HepG2 (cell line): ENCODE results near the gene ATXN2. TPM values are rescaled to one million over a fixed set of nuclear protein-coding genes. Genes with fewer than 3 reads are reported as not detected.

Experiments used
- EZH2 ChIP-seq: conservative IDR thresholded peaks from 2 replicates; pipeline ENCODE4 v1.6.1; 2012; ENCODE audit warnings: mild to moderate bottlenecking, low read depth, low read length, moderate library complexity
- HES4 ChIP-seq: sonication (generic); formaldehyde crosslinking; IDR thresholded peaks from 2 replicates; pipeline ENCODE4 v1.9.0; 2021; ENCODE audit warnings: mild to moderate bottlenecking, missing genetic modification reagents, borderline replicate concordance
- HMGA1 ChIP-seq: sonication (generic); formaldehyde crosslinking; conservative IDR thresholded peaks from 2 replicates; pipeline ENCODE4 v1.4.0; 2020; ENCODE audit warnings: missing genetic modification reagents
- HNF4A ChIP-seq: sonication (generic); formaldehyde crosslinking; IDR thresholded peaks from 2 replicates; pipeline ENCODE4 v1.4.0; 2020; ENCODE audit warnings: missing genetic modification reagents
- HOXA5 ChIP-seq: sonication (generic); formaldehyde crosslinking; IDR thresholded peaks from 2 replicates; pipeline ENCODE4 v1.4.0; 2020; ENCODE audit warnings: missing genetic modification reagents
- NRL ChIP-seq: sonication (generic); formaldehyde crosslinking; IDR thresholded peaks from 2 replicates; pipeline ENCODE4 v1.5.0; 2020; ENCODE audit warnings: missing genetic modification reagents, mild to moderate bottlenecking, moderate library complexity, borderline replicate concordance
- RCOR2 ChIP-seq: IDR thresholded peaks from 2 replicates; pipeline ENCODE4 v1.6.1; 2016; ENCODE audit warnings: missing biosample characterization, missing genetic modification reagents
- REL ChIP-seq: sonication (generic); formaldehyde crosslinking; conservative IDR thresholded peaks from 2 replicates; pipeline ENCODE4 v1.8.0; 2022; ENCODE audit warnings: mild to moderate bottlenecking, missing genetic modification reagents, moderate library complexity
- RXRB ChIP-seq: IDR thresholded peaks from 2 replicates; pipeline ENCODE4 v1.6.1; 2016; ENCODE audit warnings: borderline replicate concordance, missing genetic modification reagents, missing compliant biosample characterization
- TCF7L2 ChIP-seq: IDR thresholded peaks from 2 replicates; pipeline ENCODE4 v1.6.1; 2011; ENCODE audit warnings: mild to moderate bottlenecking, low read depth, low read length, moderate library complexity
- YEATS4 ChIP-seq: sonication (generic); formaldehyde crosslinking; IDR thresholded peaks from 2 replicates; pipeline ENCODE4 v1.4.0; 2020; ENCODE audit warnings: missing genetic modification reagents, borderline replicate concordance
- ZNF224 ChIP-seq: sonication (generic); formaldehyde crosslinking; IDR thresholded peaks from 2 replicates; pipeline ENCODE4 v1.5.0; 2020; ENCODE audit warnings: mild to moderate bottlenecking, missing genetic modification reagents
- ZNF253 ChIP-seq: sonication (generic); formaldehyde crosslinking; IDR thresholded peaks from 2 replicates; pipeline ENCODE4 v1.8.0; 2022; ENCODE audit warnings: mild to moderate bottlenecking, missing genetic modification reagents, borderline replicate concordance
- ZNF3 ChIP-seq: IDR thresholded peaks from 2 replicates; pipeline ENCODE4 v1.7.0; 2017; ENCODE audit warnings: inconsistent platforms
- ZNF891 ChIP-seq: sonication (generic); formaldehyde crosslinking; IDR thresholded peaks from 2 replicates; pipeline ENCODE4 v1.5.0; 2020; ENCODE audit warnings: mild to moderate bottlenecking, missing genetic modification reagents
- polyA plus RNA-seq, 8 experiments: library from polyadenylated mRNA; depleted of rRNA in 3 of 8; stranded (reverse) in 7 of 8; unstranded in 1 of 8; fragments of >200 nt; fragmentation: Illumina TruSeq in 4 of 8; extraction: Trizol in 4 of 8; gene quantifications; 2 replicates each; pipeline versions ENCODE4 v1.2.1 to v1.2.3, GENCODE V29; 2011 to 2016; ENCODE audit warnings: low read depth in 4 of 8, missing spikeins in 1 of 8, mixed read lengths in 1 of 8; ENCODE audit not compliant: insufficient read depth in 1 of 8
- total RNA-seq, 5 experiments: library from RNA; depleted of rRNA; stranded (reverse); fragments of >200 nt; fragmentation: Illumina TruSeq; extraction: Trizol; gene quantifications; 2 replicates each; pipeline ENCODE4 v1.2.3, GENCODE V29; 2016; ENCODE audit warnings: low read depth in 1 of 5
- TF ChIP-seq, protein P1 (sequence below): sonication (generic); formaldehyde crosslinking; IDR thresholded peaks from 2 replicates; pipeline ENCODE4 v1.4.0; 2020; ENCODE audit warnings: missing genetic modification reagents, mild to moderate bottlenecking, borderline replicate concordance
- TF ChIP-seq, protein P2 (sequence below): sonication (generic); formaldehyde crosslinking; IDR thresholded peaks from 2 replicates; pipeline ENCODE4 v1.4.0; 2020; ENCODE audit warnings: missing genetic modification reagents, borderline replicate concordance
- TF ChIP-seq, protein P3 (sequence below): sonication (generic); formaldehyde crosslinking; IDR thresholded peaks from 2 replicates; pipeline ENCODE4 v1.5.0; 2020; ENCODE audit warnings: missing genetic modification reagents
- TF ChIP-seq, protein P4 (sequence below): sonication (generic); formaldehyde crosslinking; IDR thresholded peaks from 2 replicates; pipeline ENCODE4; 2020; ENCODE audit warnings: missing genetic modification reagents, mild to moderate bottlenecking, borderline replicate concordance
- TF ChIP-seq, protein P5 (sequence below): sonication (generic); formaldehyde crosslinking; IDR thresholded peaks from 2 replicates; pipeline ENCODE4 v1.5.0; 2020; ENCODE audit warnings: mild to moderate bottlenecking, missing genetic modification reagents

The ATXN2 gene
- total and polyA plus RNA-seq, 2 of the 13 experiments (the other 11 are each of a cell fraction or from before 2014, with no cell fraction given) = 18.1 to 27.1 TPM

DNA sequence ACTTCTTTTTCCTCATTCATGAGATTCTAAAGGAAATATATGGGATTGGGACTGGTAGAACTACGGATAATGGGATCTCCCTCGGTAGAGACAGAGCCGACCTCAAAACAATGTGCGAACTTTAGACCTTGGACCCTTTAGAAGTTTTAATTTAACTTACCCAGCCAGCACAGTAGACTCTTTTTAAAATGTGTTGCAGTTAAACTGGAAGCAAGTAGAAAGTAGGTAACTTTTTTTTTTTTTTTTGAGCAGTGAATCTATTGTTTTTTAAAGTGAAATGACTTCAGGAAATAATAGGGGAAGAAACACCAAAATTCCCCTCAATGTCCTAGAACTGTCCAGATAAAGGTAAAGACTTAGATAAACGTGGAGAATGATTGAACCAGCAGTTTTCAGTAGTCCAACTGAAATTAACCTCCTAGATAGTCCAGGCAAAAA lies 1.1 kb upstream of the ATXN2 start (continued):
- TF ChIP-seq, protein P1, sequence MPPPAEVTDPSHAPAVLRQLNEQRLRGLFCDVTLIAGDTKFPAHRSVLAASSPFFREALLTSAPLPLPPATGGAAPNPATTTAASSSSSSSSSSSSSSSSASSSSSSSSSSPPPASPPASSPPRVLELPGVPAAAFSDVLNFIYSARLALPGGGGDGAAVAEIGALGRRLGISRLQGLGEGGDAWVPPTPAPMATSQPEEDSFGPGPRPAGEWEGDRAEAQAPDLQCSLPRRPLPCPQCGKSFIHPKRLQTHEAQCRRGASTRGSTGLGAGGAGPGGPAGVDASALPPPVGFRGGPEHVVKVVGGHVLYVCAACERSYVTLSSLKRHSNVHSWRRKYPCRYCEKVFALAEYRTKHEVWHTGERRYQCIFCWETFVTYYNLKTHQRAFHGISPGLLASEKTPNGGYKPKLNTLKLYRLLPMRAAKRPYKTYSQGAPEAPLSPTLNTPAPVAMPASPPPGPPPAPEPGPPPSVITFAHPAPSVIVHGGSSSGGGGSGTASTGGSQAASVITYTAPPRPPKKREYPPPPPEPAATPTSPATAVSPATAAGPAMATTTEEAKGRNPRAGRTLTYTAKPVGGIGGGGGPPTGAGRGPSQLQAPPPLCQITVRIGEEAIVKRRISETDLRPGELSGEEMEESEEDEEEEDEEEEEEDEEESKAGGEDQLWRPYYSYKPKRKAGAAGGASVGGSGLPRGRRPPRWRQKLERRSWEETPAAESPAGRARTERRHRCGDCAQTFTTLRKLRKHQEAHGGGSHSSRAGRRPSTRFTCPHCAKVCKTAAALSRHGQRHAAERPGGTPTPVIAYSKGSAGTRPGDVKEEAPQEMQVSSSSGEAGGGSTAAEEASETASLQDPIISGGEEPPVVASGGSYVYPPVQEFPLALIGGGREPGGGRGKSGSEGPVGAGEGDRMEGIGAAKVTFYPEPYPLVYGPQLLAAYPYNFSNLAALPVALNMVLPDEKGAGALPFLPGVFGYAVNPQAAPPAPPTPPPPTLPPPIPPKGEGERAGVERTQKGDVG = no peak
- no peak for TF ChIP-seq HOXA5 (CRISPR knock-in tag)
- TF ChIP-seq, protein P2, sequence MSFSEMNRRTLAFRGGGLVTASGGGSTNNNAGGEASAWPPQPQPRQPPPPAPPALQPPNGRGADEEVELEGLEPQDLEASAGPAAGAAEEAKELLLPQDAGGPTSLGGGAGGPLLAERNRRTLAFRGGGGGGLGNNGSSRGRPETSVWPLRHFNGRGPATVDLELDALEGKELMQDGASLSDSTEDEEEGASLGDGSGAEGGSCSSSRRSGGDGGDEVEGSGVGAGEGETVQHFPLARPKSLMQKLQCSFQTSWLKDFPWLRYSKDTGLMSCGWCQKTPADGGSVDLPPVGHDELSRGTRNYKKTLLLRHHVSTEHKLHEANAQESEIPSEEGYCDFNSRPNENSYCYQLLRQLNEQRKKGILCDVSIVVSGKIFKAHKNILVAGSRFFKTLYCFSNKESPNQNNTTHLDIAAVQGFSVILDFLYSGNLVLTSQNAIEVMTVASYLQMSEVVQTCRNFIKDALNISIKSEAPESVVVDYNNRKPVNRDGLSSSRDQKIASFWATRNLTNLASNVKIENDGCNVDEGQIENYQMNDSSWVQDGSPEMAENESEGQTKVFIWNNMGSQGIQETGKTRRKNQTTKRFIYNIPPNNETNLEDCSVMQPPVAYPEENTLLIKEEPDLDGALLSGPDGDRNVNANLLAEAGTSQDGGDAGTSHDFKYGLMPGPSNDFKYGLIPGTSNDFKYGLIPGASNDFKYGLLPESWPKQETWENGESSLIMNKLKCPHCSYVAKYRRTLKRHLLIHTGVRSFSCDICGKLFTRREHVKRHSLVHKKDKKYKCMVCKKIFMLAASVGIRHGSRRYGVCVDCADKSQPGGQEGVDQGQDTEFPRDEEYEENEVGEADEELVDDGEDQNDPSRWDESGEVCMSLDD (CRISPR knock-in tag) = no peak; the same call in 1 of the 2 replicates
- no peak for TF ChIP-seq ZNF253 (CRISPR knock-in tag)
- no peak for TF ChIP-seq REL
- no peak for TF ChIP-seq TCF7L2
- no peak for TF ChIP-seq ZNF3 (CRISPR knock-in tag)
- TF ChIP-seq ZNF891 (CRISPR knock-in tag) = no peak
- peak; percentile 84 for TF ChIP-seq HNF4A (CRISPR knock-in tag)
- no peak for TF ChIP-seq HMGA1
- TF ChIP-seq NRL (CRISPR knock-in tag) = no peak
- TF ChIP-seq, protein P3, sequence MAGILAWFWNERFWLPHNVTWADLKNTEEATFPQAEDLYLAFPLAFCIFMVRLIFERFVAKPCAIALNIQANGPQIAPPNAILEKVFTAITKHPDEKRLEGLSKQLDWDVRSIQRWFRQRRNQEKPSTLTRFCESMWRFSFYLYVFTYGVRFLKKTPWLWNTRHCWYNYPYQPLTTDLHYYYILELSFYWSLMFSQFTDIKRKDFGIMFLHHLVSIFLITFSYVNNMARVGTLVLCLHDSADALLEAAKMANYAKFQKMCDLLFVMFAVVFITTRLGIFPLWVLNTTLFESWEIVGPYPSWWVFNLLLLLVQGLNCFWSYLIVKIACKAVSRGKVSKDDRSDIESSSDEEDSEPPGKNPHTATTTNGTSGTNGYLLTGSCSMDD (CRISPR knock-in tag) = no peak
- TF ChIP-seq, protein P4, sequence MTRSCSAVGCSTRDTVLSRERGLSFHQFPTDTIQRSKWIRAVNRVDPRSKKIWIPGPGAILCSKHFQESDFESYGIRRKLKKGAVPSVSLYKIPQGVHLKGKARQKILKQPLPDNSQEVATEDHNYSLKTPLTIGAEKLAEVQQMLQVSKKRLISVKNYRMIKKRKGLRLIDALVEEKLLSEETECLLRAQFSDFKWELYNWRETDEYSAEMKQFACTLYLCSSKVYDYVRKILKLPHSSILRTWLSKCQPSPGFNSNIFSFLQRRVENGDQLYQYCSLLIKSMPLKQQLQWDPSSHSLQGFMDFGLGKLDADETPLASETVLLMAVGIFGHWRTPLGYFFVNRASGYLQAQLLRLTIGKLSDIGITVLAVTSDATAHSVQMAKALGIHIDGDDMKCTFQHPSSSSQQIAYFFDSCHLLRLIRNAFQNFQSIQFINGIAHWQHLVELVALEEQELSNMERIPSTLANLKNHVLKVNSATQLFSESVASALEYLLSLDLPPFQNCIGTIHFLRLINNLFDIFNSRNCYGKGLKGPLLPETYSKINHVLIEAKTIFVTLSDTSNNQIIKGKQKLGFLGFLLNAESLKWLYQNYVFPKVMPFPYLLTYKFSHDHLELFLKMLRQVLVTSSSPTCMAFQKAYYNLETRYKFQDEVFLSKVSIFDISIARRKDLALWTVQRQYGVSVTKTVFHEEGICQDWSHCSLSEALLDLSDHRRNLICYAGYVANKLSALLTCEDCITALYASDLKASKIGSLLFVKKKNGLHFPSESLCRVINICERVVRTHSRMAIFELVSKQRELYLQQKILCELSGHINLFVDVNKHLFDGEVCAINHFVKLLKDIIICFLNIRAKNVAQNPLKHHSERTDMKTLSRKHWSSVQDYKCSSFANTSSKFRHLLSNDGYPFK = no peak
- no peak for TF ChIP-seq EZH2
- no peak for TF ChIP-seq RCOR2 (CRISPR knock-in tag)
- TF ChIP-seq, protein P5, sequence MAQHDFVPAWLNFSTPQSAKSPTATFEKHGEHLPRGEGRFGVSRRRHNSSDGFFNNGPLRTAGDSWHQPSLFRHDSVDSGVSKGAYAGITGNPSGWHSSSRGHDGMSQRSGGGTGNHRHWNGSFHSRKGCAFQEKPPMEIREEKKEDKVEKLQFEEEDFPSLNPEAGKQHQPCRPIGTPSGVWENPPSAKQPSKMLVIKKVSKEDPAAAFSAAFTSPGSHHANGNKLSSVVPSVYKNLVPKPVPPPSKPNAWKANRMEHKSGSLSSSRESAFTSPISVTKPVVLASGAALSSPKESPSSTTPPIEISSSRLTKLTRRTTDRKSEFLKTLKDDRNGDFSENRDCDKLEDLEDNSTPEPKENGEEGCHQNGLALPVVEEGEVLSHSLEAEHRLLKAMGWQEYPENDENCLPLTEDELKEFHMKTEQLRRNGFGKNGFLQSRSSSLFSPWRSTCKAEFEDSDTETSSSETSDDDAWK (CRISPR knock-in tag) = no peak
- no peak for TF ChIP-seq YEATS4 (CRISPR knock-in tag)
- no peak for TF ChIP-seq HES4 (CRISPR knock-in tag)
- TF ChIP-seq ZNF224 = no peak
- peak; percentile 40; the same call in 1 of the 2 replicates for TF ChIP-seq RXRB
